GM19438 (cell line): ENCODE data around the gene ZFC3H1.
"Not testable (repeated sequence)": the region's sequence is repeated elsewhere in the genome, so short reads cannot be mapped to it uniquely, and the experiment has no call there.

Experiments
- ATAC-seq: cut with Tn5 transposase; IDR thresholded peaks from one replicate; pipeline ENCODE4 v1.9.1; 2021; ENCODE audit warnings: low read depth; ENCODE audit not compliant: unreplicated experiment

Gene ZFC3H1

DNA sequence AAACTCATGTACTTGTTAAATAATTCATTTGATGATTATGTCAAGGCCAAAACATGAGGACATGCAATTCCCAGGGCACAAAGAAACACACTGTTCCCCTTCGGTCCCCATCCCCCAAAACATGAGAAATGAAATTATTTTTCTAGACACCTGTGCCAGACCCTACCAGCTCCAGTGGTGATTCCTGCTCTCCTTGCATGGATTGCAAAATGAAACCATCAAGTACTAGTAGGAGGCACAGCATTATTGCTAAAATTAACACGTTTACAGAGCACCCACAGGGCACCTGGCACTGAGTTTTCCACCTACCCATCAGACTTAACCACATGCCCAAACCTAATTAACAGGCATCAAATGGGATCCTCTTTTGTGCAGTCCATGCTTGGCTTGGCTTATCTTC lies 76.6 kb downstream of the ZFC3H1 start:
- no peak for ATAC-seq

DNA sequence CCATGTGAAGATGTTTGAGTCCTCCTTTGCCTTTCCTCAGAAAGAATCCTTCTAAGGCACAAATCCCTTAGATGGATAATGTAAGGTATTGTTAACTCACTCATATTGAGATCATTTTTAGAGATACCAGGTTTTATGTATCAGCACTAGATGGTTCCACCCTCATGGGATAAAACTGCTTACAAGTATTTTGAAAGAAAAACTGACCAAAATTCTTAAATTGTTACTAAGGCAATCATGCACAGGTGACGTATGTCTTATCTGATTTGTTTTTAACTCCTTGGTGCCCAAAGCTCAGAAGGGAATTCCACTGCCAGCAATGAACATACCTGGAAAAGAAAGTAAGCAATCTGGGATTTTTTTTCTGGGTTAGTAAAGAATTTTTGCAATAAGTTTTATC lies 78.4 kb downstream of the ZFC3H1 start:
- no peak for ATAC-seq

DNA sequence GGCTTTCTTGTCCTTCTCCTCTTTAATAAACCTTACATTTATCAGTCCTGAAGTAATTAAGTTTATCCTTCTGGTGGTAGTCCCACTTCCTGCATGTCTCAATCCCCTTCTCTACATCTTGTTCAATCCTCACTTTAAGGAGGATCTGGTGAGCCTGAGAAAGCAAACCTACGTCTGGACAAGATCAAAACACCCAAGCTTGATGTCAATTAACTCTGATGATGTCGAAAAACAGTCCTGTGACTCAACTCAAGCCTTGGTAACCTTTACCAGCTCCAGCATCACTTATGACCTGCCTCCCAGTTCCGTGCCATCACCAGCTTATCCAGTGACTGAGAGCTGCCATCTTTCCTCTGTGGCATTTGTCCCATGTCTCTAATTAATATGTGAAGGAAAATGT lies 79.3 kb downstream of the ZFC3H1 start:
- ATAC-seq = no peak

DNA sequence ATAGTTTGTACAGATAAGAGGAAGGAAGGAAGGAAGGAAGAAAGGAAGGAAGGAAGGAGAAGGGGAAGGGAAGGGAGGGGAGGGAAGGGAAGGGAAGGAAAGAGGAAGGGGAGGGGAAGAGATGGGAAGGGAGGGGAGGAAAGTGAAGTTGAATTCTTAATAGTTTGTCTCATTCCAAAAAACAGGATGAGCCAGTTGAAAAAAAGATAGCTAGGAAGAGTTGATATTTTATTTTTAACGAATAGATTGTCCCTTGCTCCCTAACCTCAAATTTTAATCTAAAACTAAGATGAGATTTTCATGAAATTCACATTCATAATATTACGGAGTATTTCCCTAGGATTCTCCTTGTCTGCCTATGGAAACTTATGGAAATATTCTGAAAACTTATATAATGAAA lies 80.7 kb downstream of the ZFC3H1 start:
- ATAC-seq = no peak

DNA sequence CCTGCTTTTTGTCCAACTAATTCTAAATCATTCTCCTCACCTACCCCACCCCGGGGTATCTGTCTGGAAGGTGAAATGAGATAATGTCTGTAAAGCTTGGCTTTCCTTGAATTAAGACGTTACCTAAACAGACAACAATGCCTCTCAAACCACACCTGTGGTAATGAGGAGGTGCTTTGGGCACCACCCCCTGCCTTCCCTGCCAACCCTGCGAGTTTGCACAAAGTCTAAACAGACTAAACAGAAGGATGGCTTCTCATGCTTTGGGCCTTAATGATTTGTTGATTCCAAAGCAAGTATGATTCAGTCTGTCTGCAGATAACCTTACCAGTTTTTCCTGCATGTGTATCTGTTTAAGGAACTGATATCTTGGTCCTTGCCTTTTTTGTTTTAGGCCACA lies 82.4 kb downstream of the ZFC3H1 start:
- ATAC-seq = no peak

DNA sequence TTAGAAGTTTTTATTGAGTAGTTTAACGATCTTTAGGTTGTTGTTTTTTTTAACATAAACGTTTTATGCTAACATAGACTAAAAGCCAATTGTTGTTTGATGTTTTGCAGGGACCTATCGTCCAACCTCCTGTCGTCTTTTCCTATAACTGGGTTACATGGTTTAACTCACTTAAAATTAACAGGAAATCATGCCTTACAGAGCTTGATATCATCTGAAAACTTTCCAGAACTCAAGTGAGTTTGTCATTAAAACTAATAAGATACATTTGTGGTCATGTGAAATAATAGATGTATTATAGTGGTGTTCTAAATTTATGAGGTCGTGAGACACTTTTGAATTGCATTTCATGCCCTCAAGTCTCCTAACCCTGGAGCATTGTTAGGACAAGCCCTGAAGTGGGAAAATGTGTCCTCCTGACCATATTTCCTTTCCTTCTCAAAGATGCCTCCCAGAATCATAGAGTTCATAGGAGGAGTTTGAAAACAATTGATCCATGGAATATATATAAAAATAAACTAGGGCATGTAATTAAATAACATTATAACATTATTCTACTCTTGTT lies 84.9 kb downstream of the ZFC3H1 start:
- no peak for ATAC-seq

DNA sequence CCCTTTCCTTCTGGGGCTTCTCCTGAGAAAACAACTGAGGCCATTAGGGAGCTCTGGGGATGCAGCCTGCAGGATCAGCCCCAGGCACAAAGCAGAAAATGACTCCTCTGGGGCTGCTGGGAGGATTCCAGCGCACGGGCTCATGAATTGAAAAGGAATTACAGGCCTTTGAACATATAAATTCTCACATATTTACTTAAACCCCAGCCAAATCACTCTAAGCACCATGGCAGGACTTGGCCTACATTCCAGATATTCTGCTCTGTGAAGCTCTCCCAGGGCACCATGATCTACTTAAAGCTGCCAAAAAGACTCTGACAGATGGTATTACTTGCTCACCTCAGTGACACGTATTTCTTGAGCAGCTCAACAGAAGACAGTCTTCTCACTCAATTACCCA lies 87.2 kb downstream of the ZFC3H1 start:
- no peak for ATAC-seq

DNA sequence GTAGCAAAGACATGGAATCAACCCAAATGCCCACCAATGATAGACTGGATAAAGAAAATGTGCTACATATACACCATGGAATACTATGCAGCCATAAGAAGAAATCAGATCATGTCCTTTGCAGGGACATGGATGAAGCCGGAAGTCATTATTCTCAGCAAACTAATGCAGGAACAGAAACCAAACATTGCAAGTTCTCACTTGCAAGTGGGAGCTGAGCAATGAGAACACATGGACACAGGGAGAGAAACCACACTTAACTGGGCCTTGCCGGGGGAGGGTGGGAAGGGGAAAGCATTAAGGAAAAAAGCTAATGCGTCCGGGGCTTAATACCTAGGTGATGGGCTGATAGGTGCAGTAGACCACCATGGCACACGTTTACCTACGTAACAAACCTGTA lies 93.8 kb downstream of the ZFC3H1 start:
- not testable (repeated sequence) for ATAC-seq

DNA sequence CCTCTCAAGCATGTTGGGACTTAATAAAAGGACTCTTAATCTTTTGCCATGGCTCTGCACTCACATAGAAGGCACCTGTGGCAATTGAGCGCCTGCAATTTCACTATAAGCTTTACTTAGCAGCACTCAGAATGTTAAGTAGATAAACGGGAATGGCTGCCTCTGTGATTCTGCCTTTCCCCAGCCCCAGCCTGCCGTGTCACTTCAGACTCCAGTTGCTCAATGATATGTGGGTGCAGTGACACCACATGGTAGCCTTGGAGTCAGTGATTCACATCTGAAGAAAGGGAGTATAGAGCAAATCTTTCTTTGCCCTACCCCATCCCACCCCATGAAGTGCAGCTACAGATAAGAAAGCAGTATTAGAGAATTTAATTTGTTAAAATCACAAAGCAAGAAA lies 96.1 kb downstream of the ZFC3H1 start:
- no peak for ATAC-seq

DNA sequence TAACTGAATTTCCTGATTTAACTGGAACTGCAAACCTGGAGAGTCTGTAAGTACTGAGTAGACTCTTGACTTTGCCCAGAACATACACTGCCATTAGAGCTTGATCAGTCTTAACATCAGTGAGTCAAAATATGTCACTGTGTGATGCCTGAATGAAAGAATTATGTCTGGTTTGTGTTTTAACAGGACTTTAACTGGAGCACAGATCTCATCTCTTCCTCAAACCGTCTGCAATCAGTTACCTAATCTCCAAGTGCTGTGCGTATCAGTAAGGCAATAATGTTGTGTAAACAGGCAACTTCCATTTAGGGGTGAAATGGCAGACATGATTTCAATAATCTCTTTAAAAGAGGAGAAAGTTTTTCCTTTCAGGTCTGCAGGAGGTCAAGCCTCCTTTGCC lies 97.0 kb downstream of the ZFC3H1 start:
- no peak for ATAC-seq

DNA sequence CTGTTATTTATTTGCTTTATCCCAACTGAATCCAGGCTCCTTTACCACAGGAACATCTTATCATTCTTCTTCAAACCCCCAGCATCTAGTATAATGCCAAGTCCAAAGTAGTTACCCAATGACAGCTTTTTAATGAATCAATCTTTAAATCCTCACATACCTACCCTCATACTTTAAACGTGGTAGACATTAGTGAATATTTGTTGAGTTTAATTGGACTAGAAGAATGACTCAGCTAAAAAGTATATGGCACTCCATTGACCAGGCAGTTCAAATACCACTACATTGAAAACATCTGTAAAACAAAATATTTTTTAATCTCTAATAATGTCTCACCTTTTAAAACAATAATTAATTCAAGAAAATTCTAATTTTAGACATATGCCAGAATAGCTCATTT lies 98.1 kb downstream of the ZFC3H1 start:
- no peak for ATAC-seq

DNA sequence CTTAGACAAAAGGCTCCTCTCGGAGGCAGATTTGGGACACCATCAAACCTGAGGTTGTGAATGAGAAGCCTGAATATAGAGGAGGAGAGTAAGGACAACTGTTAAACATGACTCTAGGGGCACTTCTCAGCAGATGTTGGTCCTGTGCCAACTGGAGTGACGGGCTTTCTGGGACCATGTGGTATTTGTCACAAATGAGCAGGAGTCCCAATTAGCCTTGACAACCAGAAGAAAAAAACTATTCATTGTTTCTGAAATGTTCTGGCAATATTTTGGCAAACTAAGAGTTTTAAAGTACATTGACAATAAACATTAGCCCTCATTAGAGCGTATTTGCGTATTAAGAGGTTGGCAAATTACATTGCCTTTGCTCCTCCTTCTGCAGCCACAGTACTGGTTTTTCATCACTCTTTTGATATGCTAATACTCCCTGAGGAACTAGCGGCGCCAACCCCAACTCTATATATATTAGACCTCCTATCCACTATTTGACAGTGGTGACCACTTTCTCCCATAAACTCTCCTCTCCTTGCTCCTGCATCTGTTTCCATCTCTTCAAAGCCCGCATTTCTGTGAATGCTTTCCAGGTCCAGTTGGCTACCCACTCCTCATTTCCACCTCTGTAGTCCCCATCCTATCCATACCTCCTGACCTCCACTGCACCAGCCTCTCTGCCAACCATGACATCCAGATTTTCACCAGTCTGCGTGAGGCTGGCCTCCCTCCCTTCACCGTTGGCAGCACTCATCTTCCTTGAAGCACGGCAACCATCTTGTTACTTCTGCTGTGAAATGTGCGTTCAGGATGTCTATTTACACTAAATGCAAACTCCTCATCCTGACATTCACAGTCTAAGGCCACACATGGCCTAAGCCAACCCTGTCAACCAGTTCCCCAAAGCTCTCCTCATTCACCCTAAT lies 100.7 kb downstream of the ZFC3H1 start:
- ATAC-seq = no peak
